GM12878 (cell line): Measurements from ENCODE around the gene SRL. TPM values are rescaled to one million over a fixed set of nuclear protein-coding genes. Genes with fewer than 3 reads are reported as not detected.

Experiments used
- BCL11A ChIP-seq: IDR thresholded peaks from 2 replicates; pipeline ENCODE4 v1.6.1; 2011; ENCODE audit warnings: low read depth, low read length
- BMI1 ChIP-seq: fragments of 450-650 bp; IDR thresholded peaks from 2 replicates; pipeline ENCODE4 v1.6.1; 2016; ENCODE audit warnings: mild to moderate bottlenecking, moderate library complexity, borderline replicate concordance
- CBFB ChIP-seq: IDR thresholded peaks from 2 replicates; pipeline ENCODE4 v1.6.1; 2016; ENCODE audit warnings: antibody characterized with exemption, low read depth
- CTCF ChIP-seq, 3 experiments: IDR thresholded peaks in 2 of 3; conservative IDR thresholded peaks in 1 of 3; 2 replicates each; pipeline ENCODE4 v1.5.1; 2011; ENCODE audit warnings: low read depth in 3 of 3, low read length in 3 of 3, mild to moderate bottlenecking in 3 of 3, control low read depth in 2 of 3, moderate library complexity in 2 of 3, inconsistent platforms in 1 of 3, mixed read lengths in 1 of 3; ENCODE audit not compliant: control insufficient read depth in 2 of 3, insufficient read depth in 1 of 3; ENCODE audit errors: extremely low read depth in 1 of 3
- EED ChIP-seq: sonication (generic); IDR thresholded peaks from 2 replicates; pipeline ENCODE4 v1.6.1; 2016; ENCODE audit warnings: antibody characterized with exemption, low read depth
- ELK1 ChIP-seq: IDR thresholded peaks from 2 replicates; pipeline ENCODE4 v1.6.1; 2012; ENCODE audit warnings: low read depth, low read length, improper control_type of control experiment
- FOXM1 ChIP-seq: IDR thresholded peaks from 2 replicates; pipeline ENCODE4 v1.6.1; 2012; ENCODE audit warnings: low read depth, mild to moderate bottlenecking, inconsistent platforms, low read length, moderate library complexity
- GATAD2B ChIP-seq: fragments of 450-650 bp; conservative IDR thresholded peaks from 2 replicates; pipeline ENCODE4 v1.6.1; 2017; ENCODE audit warnings: low read depth, mild to moderate bottlenecking, moderate library complexity
- HCFC1 ChIP-seq: fragments of 150-350 bp; IDR thresholded peaks from 2 replicates; pipeline ENCODE4 v1.6.1; 2014; ENCODE audit warnings: low read length
- JUNB ChIP-seq: IDR thresholded peaks from 2 replicates; pipeline ENCODE4 v1.6.1; 2016; ENCODE audit warnings: antibody characterized with exemption, mild to moderate bottlenecking
- JUND ChIP-seq: IDR thresholded peaks from 2 replicates; pipeline ENCODE4 v1.6.1; 2012; ENCODE audit warnings: low read depth, mild to moderate bottlenecking, low read length, improper control_type of control experiment, moderate library complexity
- MEF2A ChIP-seq: IDR thresholded peaks from 2 replicates; pipeline ENCODE4 v1.6.1; 2011; ENCODE audit warnings: low read depth, mild to moderate bottlenecking, low read length, moderate library complexity; ENCODE audit not compliant: insufficient read depth
- MYB ChIP-seq: fragments of 150-350 bp; IDR thresholded peaks from 2 replicates; pipeline ENCODE4 v1.6.1; 2014; ENCODE audit warnings: mild to moderate bottlenecking, low read depth, low read length, borderline replicate concordance
- NBN ChIP-seq: fragments of 450-650 bp; IDR thresholded peaks from 2 replicates; pipeline ENCODE4 v1.6.1; 2016
- NFXL1 ChIP-seq: fragments of 450-650 bp; IDR thresholded peaks from 2 replicates; pipeline ENCODE4 v1.6.1; 2017; ENCODE audit warnings: antibody characterized with exemption, mild to moderate bottlenecking, borderline replicate concordance
- NFYA ChIP-seq: IDR thresholded peaks from 2 replicates; pipeline ENCODE4 v1.6.1; 2011; ENCODE audit warnings: low read depth, mild to moderate bottlenecking, low read length, improper control_type of control experiment, borderline replicate concordance
- PAX5 ChIP-seq: IDR thresholded peaks from 2 replicates; pipeline ENCODE4 v1.6.1; 2011; ENCODE audit warnings: low read depth, low read length, borderline replicate concordance
- PKNOX1 ChIP-seq: fragments of 450-650 bp; IDR thresholded peaks from 2 replicates; pipeline ENCODE4 v1.6.1; 2016; ENCODE audit warnings: mild to moderate bottlenecking
- PML ChIP-seq: IDR thresholded peaks from 2 replicates; pipeline ENCODE4 v1.6.1; 2012; ENCODE audit warnings: low read length, inconsistent platforms
- RCOR1 ChIP-seq: conservative IDR thresholded peaks from 2 replicates; pipeline ENCODE4 v1.6.1; 2012; ENCODE audit warnings: low read depth, low read length, improper control_type of control experiment
- SIX5 ChIP-seq: IDR thresholded peaks from 2 replicates; pipeline ENCODE4 v1.6.1; 2011; ENCODE audit warnings: mild to moderate bottlenecking, low read depth, low read length, moderate library complexity; ENCODE audit not compliant: severe bottlenecking
- SMAD5 ChIP-seq: IDR thresholded peaks from 2 replicates; pipeline ENCODE4 v1.6.1; 2016; ENCODE audit warnings: antibody characterized with exemption, low read depth
- SREBF1 ChIP-seq: IDR thresholded peaks from 2 replicates; pipeline ENCODE4 v1.6.1; 2012; ENCODE audit warnings: mild to moderate bottlenecking, low read length
- SREBF2 ChIP-seq: IDR thresholded peaks from 2 replicates; pipeline ENCODE4 v1.6.1; 2012; ENCODE audit warnings: mild to moderate bottlenecking, low read length
- STAT3 ChIP-seq: IDR thresholded peaks from 2 replicates; pipeline ENCODE4 v1.6.1; 2011; ENCODE audit warnings: low read depth, low read length, improper control_type of control experiment
- TCF3 ChIP-seq: IDR thresholded peaks from 2 replicates; pipeline ENCODE4 v1.6.1; 2012; ENCODE audit warnings: low read depth, mild to moderate bottlenecking, low read length, borderline replicate concordance; ENCODE audit not compliant: insufficient read depth
- ZNF24 ChIP-seq: fragments of 450-650 bp; IDR thresholded peaks from 2 replicates; pipeline ENCODE4 v1.6.1; 2017; ENCODE audit warnings: antibody characterized with exemption, mild to moderate bottlenecking
- ZNF274 ChIP-seq: IDR thresholded peaks from one replicate; pipeline ENCODE4 v1.8.0; 2011; ENCODE audit not compliant: insufficient read length, insufficient read depth
- ZSCAN29 ChIP-seq: fragments of 450-650 bp; IDR thresholded peaks from 2 replicates; pipeline ENCODE4 v1.6.1; 2017; ENCODE audit warnings: mild to moderate bottlenecking, moderate library complexity
- ZZZ3 ChIP-seq: IDR thresholded peaks from 2 replicates; pipeline ENCODE4 v1.6.1; 2011; ENCODE audit warnings: low read depth; ENCODE audit not compliant: control insufficient read depth, insufficient read length
- polyA plus RNA-seq, 11 experiments: library from polyadenylated mRNA; depleted of rRNA in 4 of 11; unstranded in 6 of 11; stranded (reverse) in 5 of 11; fragments of >200 nt; fragmentation: Nextera tagmentation in 4 of 11; fragmentation: Illumina TruSeq in 1 of 11; extraction: Ambion mirVana in 4 of 11; extraction: Trizol in 1 of 11; gene quantifications; 1 replicate in 1 of 11; 2 replicates in 10 of 11; pipeline versions ENCODE4 v1.2.1 to v1.2.3, GENCODE V29; 2011 to 2016; ENCODE audit warnings: inconsistent platforms in 2 of 11, missing spikeins in 2 of 11, low read depth in 1 of 11
- total RNA-seq, 4 experiments: library from RNA; depleted of rRNA in 3 of 4; stranded (reverse); fragments of >200 nt in 3 of 4; fragmentation: Illumina TruSeq in 1 of 4; extraction: Trizol in 1 of 4; gene quantifications; 2 replicates each; pipeline versions ENCODE4 v1.2.1 to v1.2.3, GENCODE V29; 2013 to 2021

Gene SRL
- total and polyA plus RNA-seq, 10 of the 15 experiments (the other 5 are each of a cell fraction or from before 2014, with no cell fraction given): not detected

GRCh38 chr16:4271176-4272113 is 29.6 kb upstream of the SRL start (continued):
- TF ChIP-seq CTCF (IDR thresholded peaks at IDR 0.05 in 2 of 3, conservative IDR thresholded peaks at IDR 0.05 in 1 of 3; ENCODE audit: control insufficient read depth in 2 of 3, extremely low read depth in 1 of 3, insufficient read depth in 1 of 3, low read depth in 3 of 3, low read length in 3 of 3) (peak; percentile 4 to 23 (median 13); a peak in 1 of 6 replicates), PKNOX1 (no peak), EED (no peak), ZNF274 (no peak), FOXM1 (no peak), CBFB (no peak), JUNB (no peak), SREBF2 (no peak), BCL11A (no peak), NFYA (no peak), PAX5 (0 out of 2 replicates have a peak, but pooled peaks have one; percentile 15), SMAD5 (0 out of 2 replicates have a peak, but pooled peaks have one; percentile 27), BMI1 (no peak), ZSCAN29 (no peak), ZNF24 (no peak), ELK1 (0 out of 2 replicates have a peak, but pooled peaks have one; percentile 31), SREBF1 (peak; percentile 20; the same call in 1 of the 2 replicates), NBN (peak; percentile 81; the same call in 1 of the 2 replicates), GATAD2B (peak; percentile 38), RCOR1 (no peak), SIX5 (peak; percentile 89), STAT3 (no peak), JUND (no peak), PML (peak; percentile 84; the same call in 1 of the 2 replicates), MEF2A (no peak), ZZZ3 (no peak), TCF3 (0 out of 2 replicates have a peak, but pooled peaks have one; percentile 11), HCFC1 (peak; percentile 93), MYB (no peak), NFXL1 (no peak)
